Ishikawa (cell line): ENCODE results near the gene DEFB132.

Experiments used
- CEBPB ChIP-seq: IDR thresholded peaks from 2 replicates; pipeline ENCODE4 v1.6.1; 2012
- EP300 ChIP-seq: IDR thresholded peaks from 2 replicates; pipeline ENCODE4 v1.6.1; 2012; ENCODE audit warnings: borderline replicate concordance
- FOXM1 ChIP-seq: IDR thresholded peaks from 2 replicates; pipeline ENCODE4 v1.6.1; 2012; ENCODE audit warnings: low read depth, borderline replicate concordance
- TAF1 ChIP-seq: IDR thresholded peaks from 2 replicates; pipeline ENCODE4 v1.6.1; 2012; ENCODE audit warnings: low read depth, mild to moderate bottlenecking
- TCF12 ChIP-seq: IDR thresholded peaks from 2 replicates; pipeline ENCODE4 v1.6.1; 2012; ENCODE audit warnings: low read depth
- YY1 ChIP-seq: IDR thresholded peaks from 2 replicates; pipeline ENCODE4 v1.6.1; 2012; ENCODE audit warnings: low read depth

- TF ChIP-seq TCF12: no peak
- TF ChIP-seq EP300: no peak
- TF ChIP-seq TAF1: no peak
- TF ChIP-seq CEBPB: no peak
- TF ChIP-seq FOXM1: no peak
- no peak for TF ChIP-seq YY1
Observed at GRCh38 chr20:237489-237888, 20.0 kb upstream of the DEFB132 start.
